ENCODE results near the gene SCN1A.

The SCN1A gene

DNA sequence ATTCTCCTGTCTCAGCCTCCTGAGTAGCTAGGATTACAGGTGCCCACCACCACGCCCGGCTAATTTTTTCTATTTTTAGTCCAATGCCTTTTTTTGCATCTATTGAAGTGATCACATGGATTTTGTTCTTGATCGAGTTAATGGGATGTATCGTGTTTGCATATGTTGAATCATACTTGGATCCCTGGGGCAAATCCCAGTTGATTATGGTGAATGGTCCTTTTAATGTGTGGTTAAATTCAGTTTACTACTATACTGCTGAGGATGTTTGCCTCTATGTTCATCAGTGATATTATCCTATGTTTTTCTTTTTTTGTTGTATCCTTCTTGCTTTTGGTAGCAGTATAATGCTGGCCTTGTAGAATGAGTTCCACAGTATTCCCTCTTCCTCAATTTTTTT, 166.0 kb downstream of the SCN1A start:
- FAIRE-seq: no peak

- no peak for FAIRE-seq
These were observed 168.4 kb downstream of the SCN1A start for GRCh38 chr2:165959371-165959770.

- FAIRE-seq: no peak
These were observed 169.4 kb downstream of the SCN1A start for GRCh38 chr2:165958313-165958960.

GRCh38 chr2:165957030-165957675, 170.7 kb downstream of the SCN1A start:
- FAIRE-seq: no peak

DNA sequence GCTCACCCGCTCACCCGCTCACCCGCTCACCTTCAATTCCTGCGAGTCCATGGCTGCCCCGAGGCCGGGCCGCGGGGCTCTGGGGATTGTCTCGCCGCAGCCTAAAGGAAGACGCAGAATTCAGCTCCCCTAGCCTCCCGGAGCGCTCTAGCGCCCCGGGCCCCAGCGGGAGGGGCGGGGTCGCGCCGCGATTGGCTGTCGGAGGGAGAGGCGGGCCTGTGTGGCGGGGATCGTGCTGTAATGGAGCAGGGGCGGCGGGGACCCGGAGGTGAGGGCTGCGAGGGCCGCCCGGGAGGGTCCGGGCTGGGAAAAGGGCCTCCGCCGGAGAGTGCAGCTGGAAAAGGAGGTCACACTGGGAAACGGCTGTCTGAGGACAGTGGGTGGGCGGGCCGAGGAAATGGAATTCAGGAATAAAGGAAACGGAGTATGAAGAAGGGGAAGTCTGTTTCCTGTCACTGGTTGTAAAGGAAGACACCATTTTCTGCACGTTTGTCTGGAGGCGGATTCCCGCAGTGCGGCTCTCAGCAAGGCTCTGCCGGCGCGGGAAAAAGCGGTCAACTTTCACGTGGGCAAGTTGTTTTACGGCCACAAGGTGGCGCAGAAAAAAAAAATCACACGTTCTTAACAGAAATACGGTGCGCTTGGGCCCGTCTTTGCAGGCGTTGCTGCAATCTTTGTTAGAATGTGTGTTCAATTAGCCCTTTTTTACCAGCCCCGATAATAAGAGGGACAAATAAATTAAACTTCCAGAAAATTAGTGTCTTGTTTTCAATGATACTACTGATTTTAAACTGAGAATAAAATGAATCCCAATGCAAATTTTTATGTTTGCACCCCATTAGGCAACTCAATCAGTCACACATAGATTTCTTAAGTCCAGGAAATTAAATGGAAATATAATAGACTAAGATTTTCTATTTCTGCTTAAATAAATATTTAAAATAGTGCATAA, 173.9 kb downstream of the SCN1A start, which contains the start of gene TTC21B:
Gene TTC21B (minus strand): TSS at position 122 of the 952 bp plus-strand sequence. CDS start 71 bp downstream, at position 51.
- FAIRE-seq: peak; percentile 86

- FAIRE-seq: no peak
These were observed 174.5 kb downstream of the SCN1A start for GRCh38 chr2:165953306-165953654.

DNA sequence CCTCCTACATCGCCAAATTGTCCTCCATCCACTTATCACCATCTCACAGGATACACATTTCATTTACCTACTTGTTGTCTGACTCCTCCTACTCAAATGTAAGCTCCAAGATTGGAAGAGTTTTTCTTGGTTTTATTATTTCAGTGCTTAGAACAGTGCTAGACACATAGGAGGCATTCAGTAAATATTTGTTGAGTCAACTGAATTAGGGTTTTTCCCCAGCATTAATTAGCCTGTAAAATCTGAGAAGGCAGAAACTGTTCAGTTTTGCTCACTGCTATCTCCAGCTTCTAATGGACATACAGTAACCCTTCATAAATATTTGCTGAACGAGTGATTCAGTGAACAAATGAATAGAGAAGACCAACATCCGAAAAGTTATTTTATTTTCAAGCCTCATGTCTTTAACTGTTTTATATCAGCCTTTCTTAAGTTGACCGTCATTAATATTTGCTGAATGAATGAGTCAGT, 175.0 kb downstream of the SCN1A start:
- FAIRE-seq: no peak

- no peak for FAIRE-seq
These were observed 175.7 kb downstream of the SCN1A start for GRCh38 chr2:165952085-165952484.

DNA sequence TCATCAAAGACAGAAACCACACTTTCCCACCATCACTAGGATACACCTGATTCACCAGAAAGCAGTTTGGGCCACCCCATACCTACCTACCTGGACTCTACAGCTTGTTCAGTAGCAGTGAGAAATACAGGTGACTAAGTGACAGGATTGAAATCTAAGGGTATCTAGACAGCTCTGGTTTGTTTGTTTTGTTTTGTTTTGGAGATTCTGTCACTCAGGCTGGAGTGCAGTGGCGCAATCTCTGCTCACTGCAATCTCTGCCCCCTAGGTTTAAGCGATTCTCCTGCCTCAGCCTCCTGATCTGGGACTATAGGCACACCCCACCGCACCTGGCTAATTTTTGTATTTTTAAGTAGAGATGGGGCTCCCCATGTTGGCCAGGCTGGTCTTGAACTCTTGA, 177.4 kb downstream of the SCN1A start:
- FAIRE-seq: no peak

- no peak for FAIRE-seq
These were observed 186.0 kb downstream of the SCN1A start for GRCh38 chr2:165941827-165942226.

DNA sequence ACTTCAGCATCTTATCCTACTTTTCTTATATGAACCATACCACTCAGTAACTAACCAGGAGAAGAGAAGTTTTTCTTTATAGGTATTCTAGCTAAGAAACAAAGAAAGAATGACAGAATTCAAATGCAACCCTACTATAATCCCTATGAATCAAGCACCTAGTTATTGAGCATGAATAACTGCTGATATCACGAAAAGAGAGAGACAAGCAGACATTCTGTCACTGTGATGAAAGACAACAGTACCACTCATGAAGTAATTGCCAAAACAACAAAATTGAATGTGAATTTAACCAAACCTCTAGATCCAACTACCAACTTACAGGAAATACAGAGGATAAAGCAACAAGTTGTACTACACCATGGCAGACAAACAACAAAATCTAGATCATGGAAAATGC, 189.6 kb downstream of the SCN1A start:
- FAIRE-seq: no peak

All from A204.1 (cell line).